Mesendoderm (in vitro differentiated cells): ENCODE results near the gene CHM. TPM values are rescaled to one million over a fixed set of nuclear protein-coding genes. Genes with fewer than 3 reads are reported as not detected.

ENCODE experiments used
- DNase-seq: peaks from one replicate; pipeline ENCODE4 v3.0.0; 2013
- H2AK5ac ChIP-seq: 2 replicates; pipeline ENCODE4 v1.6.1; 2013; ENCODE audit warnings: low read length, inconsistent platforms
- H2BK120ac ChIP-seq: 2 replicates; pipeline ENCODE4 v1.6.1; 2013; ENCODE audit warnings: low read depth, mild to moderate bottlenecking, low read length, moderate library complexity, mixed read lengths
- H2BK15ac ChIP-seq: replicated peaks from 2 replicates; pipeline ENCODE4 v1.6.1; 2013; ENCODE audit warnings: low read depth, mild to moderate bottlenecking, moderate library complexity
- H2BK5ac ChIP-seq: 2 replicates; pipeline ENCODE4 v1.6.1; 2013; ENCODE audit warnings: low read length, inconsistent platforms
- H3K18ac ChIP-seq: 2 replicates; pipeline ENCODE4 v1.6.1; 2013; ENCODE audit warnings: mild to moderate bottlenecking, low read length, mixed read lengths
- H3K23ac ChIP-seq: one replicate; pipeline ENCODE4 v1.6.1; 2013; ENCODE audit warnings: low read length
- H3K27ac ChIP-seq: 2 replicates; pipeline ENCODE4 v1.5.1; 2013; ENCODE audit warnings: low read depth, mild to moderate bottlenecking, inconsistent platforms, low read length, moderate library complexity
- H3K27me3 ChIP-seq: 2 replicates; pipeline ENCODE4 v1.6.1; 2013; ENCODE audit warnings: low read length, control low read depth, mild to moderate bottlenecking, inconsistent platforms; ENCODE audit not compliant: insufficient read depth, poor library complexity
- H3K36me3 ChIP-seq: 2 replicates; pipeline ENCODE4 v1.6.1; 2013; ENCODE audit warnings: low read length, inconsistent platforms; ENCODE audit not compliant: control insufficient read depth, insufficient read depth
- H3K4ac ChIP-seq: one replicate; pipeline ENCODE4 v1.6.1; 2013; ENCODE audit warnings: low read depth, mild to moderate bottlenecking, low read length, moderate library complexity
- H3K4me1 ChIP-seq: 2 replicates; pipeline ENCODE4 v1.6.1; 2013; ENCODE audit warnings: low read depth, low read length, inconsistent platforms; ENCODE audit not compliant: control insufficient read depth
- H3K4me2 ChIP-seq: 2 replicates; pipeline ENCODE4 v1.6.1; 2013; ENCODE audit warnings: low read length
- H3K4me3 ChIP-seq: 2 replicates; pipeline ENCODE4 v1.5.1; 2013; ENCODE audit warnings: mild to moderate bottlenecking, low read length
- H3K56ac ChIP-seq: one replicate; pipeline ENCODE4 v1.6.1; 2013; ENCODE audit warnings: low read length
- H3K79me1 ChIP-seq: 2 replicates; pipeline ENCODE4 v1.6.1; 2013; ENCODE audit warnings: low read length, inconsistent platforms
- H3K79me2 ChIP-seq: 2 replicates; pipeline ENCODE4 v1.6.1; 2013; ENCODE audit warnings: mild to moderate bottlenecking, low read length; ENCODE audit not compliant: control insufficient read depth, insufficient read depth
- H3K9ac ChIP-seq: 2 replicates; pipeline ENCODE4 v1.6.1; 2013; ENCODE audit warnings: low read length, inconsistent platforms
- H4K5ac ChIP-seq: one replicate; pipeline ENCODE4 v1.6.1; 2013; ENCODE audit warnings: low read length
- H4K8ac ChIP-seq: one replicate; pipeline ENCODE4 v1.6.1; 2013; ENCODE audit warnings: low read depth, mild to moderate bottlenecking, control low read depth, low read length, moderate library complexity
- WGBS: extraction: QIAGEN DNeasy Blood & Tissue Kit; methylation state at CpG from one replicate; pipeline ENCODE4 v1.1.7; 2013; ENCODE audit warnings: low lambda C conversion rate, missing lambda C conversion rate; ENCODE audit not compliant: insufficient coverage; ENCODE audit errors: extremely low coverage; 5-methylcytosine and 5-hydroxymethylcytosine counted together
- small RNA-seq: library from polyadenylated mRNA; stranded (forward); fragments of <200 nt; extraction: miRNeasy Mini kit (QIAGEN cat#:217004); gene quantifications from one replicate; pipeline ENCODE3, GENCODE V24; 2013; ENCODE audit not compliant: insufficient read depth

The CHM gene

DNA sequence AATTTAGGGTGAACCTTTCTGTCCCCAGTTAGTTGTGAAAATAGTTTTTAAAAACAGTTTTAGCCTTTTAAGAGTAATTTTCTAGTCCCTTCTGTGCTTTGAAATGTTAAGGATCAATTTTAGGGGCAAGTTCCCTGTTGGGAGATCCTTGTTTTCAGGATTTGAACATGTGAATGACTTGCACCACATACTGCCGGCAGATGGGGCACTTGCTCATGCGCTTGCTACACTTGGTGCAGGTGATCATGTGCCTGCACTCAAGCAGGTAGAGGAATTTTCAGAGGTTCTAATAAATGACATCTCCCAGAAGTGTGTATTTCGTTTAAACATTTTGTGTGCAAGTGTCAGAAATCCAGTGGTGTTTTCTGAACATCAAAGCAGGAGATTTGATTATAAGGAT, 195.9 kb downstream of the CHM start:
- Histone ChIP-seq H3K27ac (no peak overlapping the region), H2AK5ac (no peak overlapping the region), H3K79me2 (no peaks in the 10 kb centered on the region), H3K18ac (no peak overlapping the region), H4K8ac (no peak overlapping the region), H3K4ac (no peak overlapping the region), H3K56ac (no peak overlapping the region), H2BK120ac (no peak overlapping the region), H3K36me3 (no peaks in the 10 kb centered on the region), H3K27me3 (no peaks in the 10 kb centered on the region), H3K79me1 (no peaks in the 10 kb centered on the region), H3K4me1 (no peaks in the 10 kb centered on the region), H4K5ac (no peak overlapping the region), H2BK5ac (no peak overlapping the region), H3K4me2 (no peak overlapping the region), H2BK15ac (no peak overlapping the region), H3K4me3 (no peak overlapping the region), H3K23ac (no peak overlapping the region), H3K9ac (no peak overlapping the region)
- peak; percentile 37 for DNase-seq
- WGBS, result no CpG with 5 or more reads among the region's 3 CpGs

DNA sequence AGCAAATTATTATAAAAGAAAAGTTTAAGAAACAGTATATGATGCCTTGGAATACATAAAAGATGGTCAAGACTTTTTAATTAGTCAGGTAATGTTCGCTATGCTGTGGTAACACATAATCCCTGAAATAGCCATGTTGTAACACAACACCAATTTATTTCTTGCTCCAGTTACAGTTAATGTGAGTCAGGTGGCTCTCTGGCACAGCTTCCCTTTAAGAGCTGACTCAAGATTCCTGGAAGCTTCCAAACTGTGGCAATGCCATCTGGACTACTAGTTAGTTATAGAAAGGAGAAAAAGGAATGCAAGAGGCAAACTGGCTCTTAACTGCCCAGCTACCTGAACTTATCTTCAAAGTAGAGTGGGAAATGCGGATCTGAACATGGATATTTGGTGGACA, 210.5 kb downstream of the CHM start:
- Histone ChIP-seq H3K56ac (no peak overlapping the region), H3K36me3 (no peaks in the 10 kb centered on the region), H2AK5ac (no peak overlapping the region), H3K9ac (no peak overlapping the region), H3K27ac (no peak overlapping the region), H2BK120ac (no peak overlapping the region), H3K4ac (no peak overlapping the region), H2BK5ac (no peak overlapping the region), H3K18ac (no peak overlapping the region), H3K79me1 (no peaks in the 10 kb centered on the region), H4K8ac (no peak overlapping the region), H3K4me3 (no peak overlapping the region), H3K4me2 (no peak overlapping the region), H3K4me1 (no peaks in the 10 kb centered on the region), H4K5ac (no peak overlapping the region), H2BK15ac (no peak overlapping the region), H3K27me3 (no peaks in the 10 kb centered on the region), H3K23ac (no peak overlapping the region), H3K79me2 (no peaks in the 10 kb centered on the region)
- DNase-seq, result no peak
- WGBS, result no CpG with 5 or more reads among the region's 2 CpGs

- no CpG with 5 or more reads among the region's 5 CpGs for WGBS
Measured at GRCh38 chrX:85828771-85829170, 218.6 kb downstream of the CHM start.

GRCh38 chrX:85815203-85815751, 232.1 kb downstream of the CHM start:
- H2BK5ac ChIP-seq, result no peak overlapping the region
- H3K79me1 ChIP-seq, result no peaks in the 10 kb centered on the region
- no peak overlapping the region for H3K18ac ChIP-seq
- no peaks in the 10 kb centered on the region for H3K79me2 ChIP-seq
- no peak overlapping the region for H3K56ac ChIP-seq
- H2AK5ac ChIP-seq, result no peak overlapping the region
- H2BK120ac ChIP-seq, result no peak overlapping the region
- H3K36me3 ChIP-seq, result no peaks in the 10 kb centered on the region
- H4K5ac ChIP-seq, result no peak overlapping the region
- H3K4me3 ChIP-seq, result no peak overlapping the region
- no peaks in the 10 kb centered on the region for H3K27me3 ChIP-seq
- no peaks in the 10 kb centered on the region for H3K4me1 ChIP-seq
- no peak overlapping the region for H3K4me2 ChIP-seq
- no peak overlapping the region for H3K4ac ChIP-seq
- H2BK15ac ChIP-seq, result no peak overlapping the region
- no peak overlapping the region for H3K27ac ChIP-seq
- no peak overlapping the region for H4K8ac ChIP-seq
- WGBS, result no CpG with 5 or more reads among the region's 6 CpGs
- H3K9ac ChIP-seq, result no peak overlapping the region
- DNase-seq, result no peak
- H3K23ac ChIP-seq, result no peak overlapping the region

More at GRCh38 chrX:85828771-85829170, 218.6 kb downstream of the CHM start:
- no peak overlapping the region for H3K4me3 ChIP-seq
- no peak overlapping the region for H3K56ac ChIP-seq
- no peaks in the 10 kb centered on the region for H3K79me1 ChIP-seq
- no peaks in the 10 kb centered on the region for H3K27me3 ChIP-seq
- H4K5ac ChIP-seq, result no peak overlapping the region
- no peak overlapping the region for H3K4ac ChIP-seq
- H3K4me2 ChIP-seq, result no peak overlapping the region
- no peak overlapping the region for H3K27ac ChIP-seq
- no peaks in the 10 kb centered on the region for H3K4me1 ChIP-seq
- H3K79me2 ChIP-seq, result no peaks in the 10 kb centered on the region
- no peak overlapping the region for H3K23ac ChIP-seq
- no peak overlapping the region for H3K18ac ChIP-seq
- no peak overlapping the region for H2BK15ac ChIP-seq
- no peak for DNase-seq
- no peak overlapping the region for H2AK5ac ChIP-seq
- H2BK120ac ChIP-seq, result no peak overlapping the region
- no peak overlapping the region for H4K8ac ChIP-seq
- H3K36me3 ChIP-seq, result no peaks in the 10 kb centered on the region
- no peak overlapping the region for H2BK5ac ChIP-seq
- H3K9ac ChIP-seq, result no peak overlapping the region

Small RNA genes lying within 50 kb of the gene (small RNA-seq; reads per million reads assigned to genes)
- gene AL022401.1 (not detected), gene MIR361 (829 reads per million, percentile 98 among the genes with 10 or more reads in this experiment), gene NDUFA5P7 (not detected), gene RF00019 (not detected)
